KMS-11 (cell line): Measurements from ENCODE around the gene ZNRF1.

Experiments used
- H2AFZ ChIP-seq: fragments of 200-600 bp; sonication (generic); 2 replicates; pipeline ENCODE4 v1.6.1; 2016; ENCODE audit warnings: antibody characterized with exemption, mixed run types, low read depth
- H3K27ac ChIP-seq: fragments of 200-600 bp; sonication (generic); 2 replicates; pipeline ENCODE4 v1.6.1; 2016; ENCODE audit warnings: mild to moderate bottlenecking, mixed run types
- H3K27me3 ChIP-seq: fragments of 200-600 bp; sonication (generic); 2 replicates; pipeline ENCODE4 v1.6.1; 2017; ENCODE audit warnings: mild to moderate bottlenecking, low read depth, mixed run types, moderate library complexity; ENCODE audit not compliant: insufficient read depth
- H3K36me3 ChIP-seq: fragments of 200-600 bp; sonication (generic); 2 replicates; pipeline ENCODE4 v1.6.1; 2017; ENCODE audit warnings: mild to moderate bottlenecking, mixed run types; ENCODE audit not compliant: insufficient read depth
- H3K4me1 ChIP-seq: fragments of 200-600 bp; sonication (generic); 2 replicates; pipeline ENCODE4 v1.6.1; 2016; ENCODE audit warnings: mild to moderate bottlenecking, low read depth, mixed run types; ENCODE audit not compliant: poor library complexity, severe bottlenecking
- H3K4me2 ChIP-seq: fragments of 200-600 bp; sonication (generic); 2 replicates; pipeline ENCODE4 v1.7.0; 2016; ENCODE audit warnings: mild to moderate bottlenecking, mixed run types
- H3K4me3 ChIP-seq: fragments of 200-600 bp; sonication (generic); IDR thresholded peaks from 2 replicates; pipeline ENCODE4 v1.6.1; 2017; ENCODE audit warnings: low read depth, low read length, mixed read lengths; ENCODE audit not compliant: insufficient read depth
- H3K79me2 ChIP-seq: fragments of 200-600 bp; sonication (generic); 2 replicates; pipeline ENCODE4 v1.6.1; 2016; ENCODE audit warnings: low read depth, mixed run types; ENCODE audit not compliant: insufficient read depth
- H3K9ac ChIP-seq: fragments of 200-600 bp; sonication (generic); 2 replicates; pipeline ENCODE4 v1.6.1; 2016; ENCODE audit warnings: mild to moderate bottlenecking, mixed run types
- H4K20me1 ChIP-seq: fragments of 200-600 bp; sonication (generic); 2 replicates; pipeline ENCODE4 v1.6.1; 2016; ENCODE audit warnings: mild to moderate bottlenecking, mixed run types; ENCODE audit not compliant: insufficient read depth
- TF ChIP-seq, protein P1 (sequence below): fragments of 200-600 bp; sonication (generic); conservative IDR thresholded peaks from 2 replicates; pipeline ENCODE4 v1.6.1; 2017; ENCODE audit warnings: low read depth, mild to moderate bottlenecking, antibody characterized with exemption, low read length, moderate library complexity, mixed read lengths

ZNRF1 gene

DNA sequence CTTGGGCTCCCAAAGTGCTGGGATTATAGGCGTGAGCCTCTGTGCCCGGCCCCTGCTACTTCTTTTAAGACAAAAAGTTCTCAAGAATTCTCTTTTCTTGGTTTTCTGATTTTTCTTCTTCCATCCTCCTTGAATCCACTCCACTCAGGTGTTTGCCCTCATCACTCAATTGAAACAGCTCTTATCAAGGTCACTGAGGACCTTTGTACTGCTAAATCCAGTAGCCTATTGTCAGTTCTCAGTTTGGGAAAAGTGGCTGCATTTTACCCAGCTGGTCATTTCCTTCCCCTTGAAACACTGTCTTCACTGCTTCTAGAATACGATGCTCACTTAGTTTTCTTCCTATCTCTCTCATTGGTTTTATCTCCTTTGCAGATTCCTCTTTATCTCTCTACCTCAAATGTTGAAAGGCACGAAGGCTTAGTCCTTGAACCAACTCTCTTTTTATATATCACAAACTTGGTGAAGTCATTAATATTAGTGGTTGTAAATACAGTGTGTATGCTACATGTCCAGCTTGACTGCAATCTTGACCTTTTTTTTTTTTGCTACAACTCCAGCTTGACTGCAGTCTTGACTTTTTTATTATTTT is 29.8 kb downstream of the ZNRF1 start:
- H3K4me1 ChIP-seq: peaks cover 17% of the 10 kb centered on the region
- TF ChIP-seq, protein P1, sequence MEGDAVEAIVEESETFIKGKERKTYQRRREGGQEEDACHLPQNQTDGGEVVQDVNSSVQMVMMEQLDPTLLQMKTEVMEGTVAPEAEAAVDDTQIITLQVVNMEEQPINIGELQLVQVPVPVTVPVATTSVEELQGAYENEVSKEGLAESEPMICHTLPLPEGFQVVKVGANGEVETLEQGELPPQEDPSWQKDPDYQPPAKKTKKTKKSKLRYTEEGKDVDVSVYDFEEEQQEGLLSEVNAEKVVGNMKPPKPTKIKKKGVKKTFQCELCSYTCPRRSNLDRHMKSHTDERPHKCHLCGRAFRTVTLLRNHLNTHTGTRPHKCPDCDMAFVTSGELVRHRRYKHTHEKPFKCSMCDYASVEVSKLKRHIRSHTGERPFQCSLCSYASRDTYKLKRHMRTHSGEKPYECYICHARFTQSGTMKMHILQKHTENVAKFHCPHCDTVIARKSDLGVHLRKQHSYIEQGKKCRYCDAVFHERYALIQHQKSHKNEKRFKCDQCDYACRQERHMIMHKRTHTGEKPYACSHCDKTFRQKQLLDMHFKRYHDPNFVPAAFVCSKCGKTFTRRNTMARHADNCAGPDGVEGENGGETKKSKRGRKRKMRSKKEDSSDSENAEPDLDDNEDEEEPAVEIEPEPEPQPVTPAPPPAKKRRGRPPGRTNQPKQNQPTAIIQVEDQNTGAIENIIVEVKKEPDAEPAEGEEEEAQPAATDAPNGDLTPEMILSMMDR: no peak
- H3K79me2 ChIP-seq: no peaks in the 10 kb centered on the region
- no peaks in the 10 kb centered on the region for H4K20me1 ChIP-seq
- H3K27ac ChIP-seq: no peak overlapping the region
- no peak overlapping the region for H2AFZ ChIP-seq
- H3K27me3 ChIP-seq: no peaks in the 10 kb centered on the region
- no peak overlapping the region for H3K9ac ChIP-seq
- H3K4me3 ChIP-seq: no peak overlapping the region
- no peak overlapping the region for H3K4me2 ChIP-seq
- H3K36me3 ChIP-seq: no peaks in the 10 kb centered on the region

DNA sequence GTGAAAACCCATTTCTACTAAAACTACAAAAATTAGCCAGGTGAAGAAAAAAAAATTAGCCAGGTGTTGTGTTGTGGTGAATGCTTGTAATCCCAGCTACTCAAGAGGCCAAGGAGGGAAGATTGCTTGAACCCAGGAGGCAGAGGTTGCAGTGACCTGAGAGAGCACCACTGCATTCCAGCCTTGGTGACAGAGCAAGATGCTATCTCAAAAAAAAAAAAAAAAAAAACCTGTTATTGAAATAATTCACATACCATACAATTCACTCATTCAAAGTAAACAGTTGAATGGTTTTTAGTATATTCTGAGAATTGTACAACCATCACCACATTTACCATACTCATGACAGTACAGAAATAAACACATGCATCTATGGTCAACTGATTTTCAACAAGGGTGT is 31.0 kb downstream of the ZNRF1 start:
- Histone ChIP-seq H3K36me3 (no peaks in the 10 kb centered on the region), H3K4me3 (no peak overlapping the region), H2AFZ (no peak overlapping the region)

DNA sequence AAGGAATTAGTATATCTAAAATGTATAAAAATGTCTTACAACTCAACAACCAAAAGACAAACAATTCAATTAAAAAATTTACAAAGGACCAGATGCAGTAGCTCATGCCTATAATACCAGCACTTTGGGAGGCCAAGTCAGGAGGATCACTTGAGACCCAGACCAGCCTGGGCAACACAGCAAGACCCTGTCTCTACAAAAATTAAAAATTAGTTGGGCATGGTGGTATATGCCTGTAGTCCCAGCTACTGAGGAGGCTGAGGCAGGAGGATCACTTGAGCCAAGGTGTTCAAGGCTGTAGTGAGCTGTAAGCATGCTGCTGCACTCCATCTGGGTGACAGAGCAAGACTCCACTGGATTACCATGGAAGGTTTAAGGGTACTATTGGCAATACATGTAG is 33.8 kb downstream of the ZNRF1 start:
- Histone ChIP-seq H2AFZ (no peak overlapping the region), H3K36me3 (no peaks in the 10 kb centered on the region), H3K4me1 (peaks cover 4% of the 10 kb centered on the region), H3K27ac (no peak overlapping the region), H3K9ac (no peak overlapping the region), H3K79me2 (no peaks in the 10 kb centered on the region; the same call in 1 of the 2 replicates), H3K4me2 (no peak overlapping the region), H3K4me3 (no peak overlapping the region), H3K27me3 (no peaks in the 10 kb centered on the region), H4K20me1 (no peaks in the 10 kb centered on the region)
- TF ChIP-seq, protein P1: no peak

More for the DNA sequence above, 31.0 kb downstream of the ZNRF1 start:
- H3K79me2 ChIP-seq: no peaks in the 10 kb centered on the region; the same call in 1 of the 2 replicates
- H3K4me1 ChIP-seq: peaks cover 5% of the 10 kb centered on the region
- H3K27me3 ChIP-seq: no peaks in the 10 kb centered on the region
- no peak overlapping the region for H3K9ac ChIP-seq
- TF ChIP-seq, protein P1: no peak
- no peaks in the 10 kb centered on the region for H4K20me1 ChIP-seq
- H3K27ac ChIP-seq: no peak overlapping the region
- no peak overlapping the region for H3K4me2 ChIP-seq

DNA sequence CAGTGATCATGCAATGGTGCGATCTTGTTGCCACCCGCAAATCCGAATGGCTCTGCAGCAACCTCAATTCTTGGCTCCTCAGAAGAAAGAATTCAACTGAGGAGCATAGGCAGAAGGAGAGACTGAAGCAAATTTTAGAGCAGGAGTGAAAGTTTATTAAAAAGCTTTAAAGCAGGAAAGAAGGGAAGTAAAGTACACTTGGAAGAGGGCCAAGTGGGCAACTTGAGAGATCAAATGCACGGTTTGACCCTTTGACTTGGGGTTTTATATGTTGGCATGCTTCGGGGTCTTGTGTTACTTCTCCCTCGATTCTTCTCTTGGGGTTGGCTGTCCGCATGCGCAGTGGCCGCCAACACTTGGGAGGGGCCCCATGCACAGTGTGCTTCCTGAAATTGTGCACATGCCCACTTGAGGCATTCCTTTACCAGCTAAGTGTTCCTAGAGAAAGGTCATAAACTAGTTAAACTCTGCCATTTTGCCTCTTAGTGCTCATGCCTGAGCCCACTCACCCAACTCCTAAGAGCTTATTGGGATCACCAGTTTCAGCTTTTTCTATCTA is 36.7 kb downstream of the ZNRF1 start:
- H3K4me2 ChIP-seq: no peak overlapping the region
- no peaks in the 10 kb centered on the region; the same call in 1 of the 2 replicates for H3K79me2 ChIP-seq
- H3K9ac ChIP-seq: no peak overlapping the region
- H3K36me3 ChIP-seq: no peaks in the 10 kb centered on the region
- no peaks in the 10 kb centered on the region for H3K27me3 ChIP-seq
- H3K4me3 ChIP-seq: no peak overlapping the region
- no peak overlapping the region for H3K27ac ChIP-seq
- H3K4me1 ChIP-seq: peaks cover 4% of the 10 kb centered on the region
- no peak overlapping the region for H2AFZ ChIP-seq
- H4K20me1 ChIP-seq: no peaks in the 10 kb centered on the region
- TF ChIP-seq, protein P1: no peak
